HG02973 (cell line): ENCODE data around the gene SPATA21.

ENCODE experiments used
- ATAC-seq: cut with Tn5 transposase; IDR thresholded peaks from one replicate; pipeline ENCODE4 v1.9.1; 2021; ENCODE audit warnings: moderate library complexity; ENCODE audit not compliant: unreplicated experiment

SPATA21 gene

GRCh38 chr1:16351994-16352841, 85.0 kb downstream of the SPATA21 start, which contains the start of gene FBXO42:
FBXO42 (minus strand) TSS chr1:16352480; CDS start chr1:16315418, 37,062 bp downstream.
- ATAC-seq, result peak; percentile 89

GRCh38 chr1:16351456-16351993, 85.7 kb downstream of the SPATA21 start:
- no peak for ATAC-seq

- no peak for ATAC-seq
Measured at GRCh38 chr1:16349847-16350406, 87.3 kb downstream of the SPATA21 start.
